ENCODE measurements around the gene PPARA.

Gene PPARA

DNA sequence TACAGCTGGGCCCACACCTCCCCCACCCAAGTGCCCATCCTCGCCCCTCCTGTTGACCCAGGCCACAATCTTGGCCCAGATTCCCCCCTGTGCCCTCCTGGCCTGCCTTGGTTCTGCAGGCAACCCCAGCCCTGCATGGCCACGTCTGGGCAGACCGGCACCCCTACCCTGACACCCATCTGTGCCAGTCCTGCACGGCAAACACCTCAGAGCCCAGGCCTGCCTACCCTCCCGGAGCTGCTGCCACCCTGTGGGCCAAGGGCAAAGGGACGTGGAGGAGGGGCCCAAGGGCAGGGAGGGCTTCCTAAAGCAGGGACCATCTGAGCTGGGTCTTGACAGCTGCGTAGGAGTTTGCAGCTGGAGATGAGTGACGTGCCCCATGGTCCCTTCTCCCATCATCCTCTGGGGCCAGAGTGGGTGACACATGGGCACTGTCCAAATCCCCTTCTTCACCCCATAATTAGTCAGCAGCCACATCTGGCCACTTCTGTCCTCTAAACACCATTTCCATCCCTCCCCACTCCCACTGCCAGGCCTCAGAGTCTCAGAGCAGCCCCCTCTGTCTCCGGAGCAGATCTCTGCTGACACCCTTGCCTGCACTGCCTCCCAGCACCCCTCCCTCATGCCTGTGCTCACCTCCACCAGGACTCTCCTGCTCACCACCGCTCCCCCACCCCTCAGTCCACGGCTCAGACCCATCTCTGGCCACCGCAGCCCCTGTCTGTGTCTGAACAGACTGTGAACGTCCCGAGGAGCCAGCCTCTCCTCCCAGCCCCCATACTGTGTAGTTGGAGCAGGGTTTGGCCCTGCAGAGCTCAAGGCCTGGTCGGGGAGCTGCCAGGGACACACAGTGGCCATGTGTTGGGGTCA, 35.6 kb upstream of the PPARA start:
- no peaks in the 10 kb centered on the region for H3K9me3 ChIP-seq (ENCODE audit: control insufficient read depth, low read length)
- H3K27me3 ChIP-seq (replicated peaks; ENCODE audit: control insufficient read depth, insufficient read depth, low read length, poor library complexity, severe bottlenecking): no peaks in the 10 kb centered on the region
- no peak overlapping the region for H3K27ac ChIP-seq (ENCODE audit: insufficient read depth, low read length, poor library complexity, severe bottlenecking)
- H3K4me3 ChIP-seq (ENCODE audit: insufficient read depth, low read depth, low read length, poor library complexity, severe bottlenecking): no peak overlapping the region
- H3K36me3 ChIP-seq (ENCODE audit: control insufficient read depth, insufficient read depth, low read length): peaks cover 5% of the 10 kb centered on the region
- no peak for DNase-seq
- peaks cover 6% of the 10 kb centered on the region for H3K4me1 ChIP-seq (ENCODE audit: control insufficient read depth, insufficient read depth, low read length, poor library complexity, severe bottlenecking)

DNA sequence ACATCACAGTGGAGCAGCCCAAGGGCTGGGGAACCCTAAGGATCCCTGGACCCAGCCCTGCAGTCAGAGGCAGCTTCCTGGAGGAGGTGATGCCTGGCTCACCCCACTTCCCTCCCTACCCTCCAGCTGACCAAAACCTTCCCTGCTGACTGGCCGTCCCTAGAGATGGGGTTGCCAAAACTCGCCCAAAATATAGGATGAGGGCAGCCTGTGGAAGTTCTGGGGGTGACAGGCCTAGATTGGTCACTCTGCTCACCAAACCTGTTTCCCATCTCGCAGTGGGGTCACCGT, 35.0 kb upstream of the PPARA start:
- Histone ChIP-seq H3K27me3 (replicated peaks; ENCODE audit: control insufficient read depth, insufficient read depth, low read length, poor library complexity, severe bottlenecking) (no peaks in the 10 kb centered on the region), H3K4me1 (ENCODE audit: control insufficient read depth, insufficient read depth, low read length, poor library complexity, severe bottlenecking) (peaks cover 6% of the 10 kb centered on the region), H3K4me3 (ENCODE audit: insufficient read depth, low read depth, low read length, poor library complexity, severe bottlenecking) (no peak overlapping the region), H3K9me3 (ENCODE audit: control insufficient read depth, low read length) (no peaks in the 10 kb centered on the region), H3K27ac (ENCODE audit: insufficient read depth, low read length, poor library complexity, severe bottlenecking) (no peak overlapping the region), H3K36me3 (ENCODE audit: control insufficient read depth, insufficient read depth, low read length) (peaks cover 5% of the 10 kb centered on the region)
- DNase-seq: no peak

- Histone ChIP-seq H3K4me1 (ENCODE audit: control insufficient read depth, insufficient read depth, low read length, poor library complexity, severe bottlenecking) (peaks cover 6% of the 10 kb centered on the region), H3K4me3 (ENCODE audit: insufficient read depth, low read depth, low read length, poor library complexity, severe bottlenecking) (no peak overlapping the region), H3K27me3 (replicated peaks; ENCODE audit: control insufficient read depth, insufficient read depth, low read length, poor library complexity, severe bottlenecking) (no peaks in the 10 kb centered on the region), H3K9me3 (ENCODE audit: control insufficient read depth, low read length) (no peaks in the 10 kb centered on the region), H3K27ac (ENCODE audit: insufficient read depth, low read length, poor library complexity, severe bottlenecking) (no peak overlapping the region), H3K36me3 (ENCODE audit: control insufficient read depth, insufficient read depth, low read length) (peaks cover under 1% of the 10 kb centered on the region)
- DNase-seq: no peak
Measured at GRCh38 chr22:46115755-46116490, 34.4 kb upstream of the PPARA start.

GRCh38 chr22:46116491-46116958, 33.8 kb upstream of the PPARA start:
- H3K36me3 ChIP-seq (ENCODE audit: control insufficient read depth, insufficient read depth, low read length): no peaks in the 10 kb centered on the region
- peaks cover 6% of the 10 kb centered on the region for H3K4me1 ChIP-seq (ENCODE audit: control insufficient read depth, insufficient read depth, low read length, poor library complexity, severe bottlenecking)
- peak; percentile 61 to 79 (median 74) for DNase-seq
- H3K9me3 ChIP-seq (ENCODE audit: control insufficient read depth, low read length): no peaks in the 10 kb centered on the region
- H3K27me3 ChIP-seq (replicated peaks; ENCODE audit: control insufficient read depth, insufficient read depth, low read length, poor library complexity, severe bottlenecking): no peaks in the 10 kb centered on the region
- H3K4me3 ChIP-seq (ENCODE audit: insufficient read depth, low read depth, low read length, poor library complexity, severe bottlenecking): no peak overlapping the region
- no peak overlapping the region for H3K27ac ChIP-seq (ENCODE audit: insufficient read depth, low read length, poor library complexity, severe bottlenecking)

GRCh38 chr22:46117206-46118199, 32.8 kb upstream of the PPARA start:
- no peak overlapping the region for H3K4me3 ChIP-seq (ENCODE audit: insufficient read depth, low read depth, low read length, poor library complexity, severe bottlenecking)
- H3K9me3 ChIP-seq (ENCODE audit: control insufficient read depth, low read length): no peaks in the 10 kb centered on the region
- H3K4me1 ChIP-seq (ENCODE audit: control insufficient read depth, insufficient read depth, low read length, poor library complexity, severe bottlenecking): peaks cover 8% of the 10 kb centered on the region
- no peak overlapping the region for H3K27ac ChIP-seq (ENCODE audit: insufficient read depth, low read length, poor library complexity, severe bottlenecking)
- no peaks in the 10 kb centered on the region for H3K27me3 ChIP-seq (replicated peaks; ENCODE audit: control insufficient read depth, insufficient read depth, low read length, poor library complexity, severe bottlenecking)
- H3K36me3 ChIP-seq (ENCODE audit: control insufficient read depth, insufficient read depth, low read length): no peaks in the 10 kb centered on the region
- no peak for DNase-seq

DNA sequence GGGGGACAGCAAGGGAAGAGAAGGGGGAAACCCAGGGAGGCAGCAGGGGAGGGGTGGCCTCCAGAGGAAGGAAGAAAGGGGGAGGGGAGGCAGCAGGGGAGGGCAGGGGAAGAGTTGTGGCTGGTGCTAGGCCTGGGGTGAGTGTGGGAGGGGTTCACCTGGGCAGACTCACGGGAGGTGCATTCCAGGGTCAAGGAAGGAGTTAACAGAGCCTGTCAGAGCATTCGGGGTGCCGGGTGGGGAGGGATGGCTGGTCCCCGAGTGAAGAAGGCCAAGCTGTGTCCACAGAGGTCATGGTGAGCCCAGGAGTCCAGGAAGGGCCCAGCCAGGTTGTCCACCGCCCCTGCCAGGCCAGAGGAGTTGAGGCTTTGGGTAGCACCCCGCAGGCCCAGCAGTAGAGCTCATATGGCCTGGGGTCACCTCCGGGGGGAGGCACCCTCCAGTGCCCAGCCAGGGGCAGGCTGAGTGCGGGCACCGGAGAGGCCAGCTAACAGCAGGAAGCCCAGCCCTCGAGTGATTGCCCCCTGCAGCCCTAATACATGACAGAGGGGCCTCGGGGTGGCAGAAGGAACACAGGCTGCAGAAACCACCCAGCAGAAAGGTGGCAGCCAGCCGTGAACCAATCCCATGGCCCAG, 31.1 kb upstream of the PPARA start:
- Histone ChIP-seq H3K4me3 (ENCODE audit: insufficient read depth, low read depth, low read length, poor library complexity, severe bottlenecking) (no peak overlapping the region), H3K27me3 (replicated peaks; ENCODE audit: control insufficient read depth, insufficient read depth, low read length, poor library complexity, severe bottlenecking) (no peaks in the 10 kb centered on the region), H3K36me3 (ENCODE audit: control insufficient read depth, insufficient read depth, low read length) (no peaks in the 10 kb centered on the region), H3K27ac (ENCODE audit: insufficient read depth, low read length, poor library complexity, severe bottlenecking) (no peak overlapping the region), H3K9me3 (ENCODE audit: control insufficient read depth, low read length) (no peaks in the 10 kb centered on the region), H3K4me1 (ENCODE audit: control insufficient read depth, insufficient read depth, low read length, poor library complexity, severe bottlenecking) (peaks cover 10% of the 10 kb centered on the region)
- DNase-seq: no peak

- Histone ChIP-seq H3K4me1 (ENCODE audit: control insufficient read depth, insufficient read depth, low read length, poor library complexity, severe bottlenecking) (peaks cover 10% of the 10 kb centered on the region), H3K36me3 (ENCODE audit: control insufficient read depth, insufficient read depth, low read length) (no peaks in the 10 kb centered on the region)
Measured at GRCh38 chr22:46119729-46120419, 30.5 kb upstream of the PPARA start.

GRCh38 chr22:46120420-46120737, 29.9 kb upstream of the PPARA start:
- Histone ChIP-seq H3K9me3 (ENCODE audit: control insufficient read depth, low read length) (no peaks in the 10 kb centered on the region), H3K27me3 (replicated peaks; ENCODE audit: control insufficient read depth, insufficient read depth, low read length, poor library complexity, severe bottlenecking) (no peaks in the 10 kb centered on the region), H3K4me1 (ENCODE audit: control insufficient read depth, insufficient read depth, low read length, poor library complexity, severe bottlenecking) (peaks cover 10% of the 10 kb centered on the region), H3K4me3 (ENCODE audit: insufficient read depth, low read depth, low read length, poor library complexity, severe bottlenecking) (no peak overlapping the region), H3K27ac (ENCODE audit: insufficient read depth, low read length, poor library complexity, severe bottlenecking) (no peak overlapping the region), H3K36me3 (ENCODE audit: control insufficient read depth, insufficient read depth, low read length) (no peaks in the 10 kb centered on the region)
- DNase-seq: no peak

More at GRCh38 chr22:46119729-46120419, 30.5 kb upstream of the PPARA start:
- DNase-seq: no peak
- Histone ChIP-seq H3K4me3 (ENCODE audit: insufficient read depth, low read depth, low read length, poor library complexity, severe bottlenecking) (no peak overlapping the region), H3K27ac (ENCODE audit: insufficient read depth, low read length, poor library complexity, severe bottlenecking) (no peak overlapping the region), H3K27me3 (replicated peaks; ENCODE audit: control insufficient read depth, insufficient read depth, low read length, poor library complexity, severe bottlenecking) (no peaks in the 10 kb centered on the region), H3K9me3 (ENCODE audit: control insufficient read depth, low read length) (no peaks in the 10 kb centered on the region)

- Histone ChIP-seq H3K9me3 (ENCODE audit: control insufficient read depth, low read length) (no peaks in the 10 kb centered on the region), H3K4me1 (ENCODE audit: control insufficient read depth, insufficient read depth, low read length, poor library complexity, severe bottlenecking) (peaks cover 10% of the 10 kb centered on the region), H3K27me3 (replicated peaks; ENCODE audit: control insufficient read depth, insufficient read depth, low read length, poor library complexity, severe bottlenecking) (no peaks in the 10 kb centered on the region), H3K4me3 (ENCODE audit: insufficient read depth, low read depth, low read length, poor library complexity, severe bottlenecking) (no peak overlapping the region), H3K27ac (ENCODE audit: insufficient read depth, low read length, poor library complexity, severe bottlenecking) (no peak overlapping the region), H3K36me3 (ENCODE audit: control insufficient read depth, insufficient read depth, low read length) (no peaks in the 10 kb centered on the region)
- no peak for DNase-seq
Measured at GRCh38 chr22:46121079-46121478, 29.2 kb upstream of the PPARA start.
